GM12891 (cell line): ENCODE data around the gene ZCCHC24.

ENCODE experiments used
- DNase-seq: peaks from one replicate; pipeline ENCODE4 v3.0.0; 2011; ENCODE audit warnings: low spot score; ENCODE audit not compliant: insufficient read length
- FAIRE-seq: peaks from 2 replicates; lab custom pipeline; 2011; peaks lifted over from hg19 to GRCh38; lab: Jason Lieb, UNC
- PAX5 ChIP-seq: IDR thresholded peaks from 2 replicates; pipeline ENCODE4 v1.6.1; 2011; ENCODE audit warnings: low read length, moderate library complexity, mild to moderate bottlenecking; ENCODE audit not compliant: insufficient read depth, severe bottlenecking
- POLR2A ChIP-seq: IDR thresholded peaks from 2 replicates; pipeline ENCODE4 v1.6.1; 2011; ENCODE audit warnings: low read depth, low read length, control low read depth
- POLR2AphosphoS5 ChIP-seq: IDR thresholded peaks from 2 replicates; pipeline ENCODE4 v1.6.1; 2011; ENCODE audit warnings: low read depth, low read length, control low read depth
- POU2F2 ChIP-seq: IDR thresholded peaks from 2 replicates; pipeline ENCODE4 v1.6.1; 2011; ENCODE audit warnings: low read depth, mild to moderate bottlenecking, control low read depth, low read length, moderate library complexity
- SPI1 ChIP-seq: IDR thresholded peaks from 2 replicates; pipeline ENCODE4 v1.6.1; 2011; ENCODE audit warnings: low read depth, low read length, control low read depth
- TAF1 ChIP-seq: IDR thresholded peaks from 2 replicates; pipeline ENCODE4 v1.6.1; 2011; ENCODE audit warnings: low read depth, low read length, control low read depth

ZCCHC24 gene

GRCh38 chr10:79347894-79348639 is 97.4 kb downstream of the ZCCHC24 start:
- DNase-seq (peak; percentile 82), FAIRE-seq (peak; percentile 68)
- 0 out of 2 replicates have a peak, but pooled peaks have one; percentile 24 for TF ChIP-seq POLR2A
- no peak for TF ChIP-seq PAX5
- TF ChIP-seq TAF1: peak; percentile 34; the same call in 1 of the 2 replicates
- TF ChIP-seq POU2F2: no peak; the same call in 1 of the 2 replicates
- TF ChIP-seq POLR2AphosphoS5: no peak
- TF ChIP-seq SPI1: 0 out of 2 replicates have a peak, but pooled peaks have one; percentile 0

DNA sequence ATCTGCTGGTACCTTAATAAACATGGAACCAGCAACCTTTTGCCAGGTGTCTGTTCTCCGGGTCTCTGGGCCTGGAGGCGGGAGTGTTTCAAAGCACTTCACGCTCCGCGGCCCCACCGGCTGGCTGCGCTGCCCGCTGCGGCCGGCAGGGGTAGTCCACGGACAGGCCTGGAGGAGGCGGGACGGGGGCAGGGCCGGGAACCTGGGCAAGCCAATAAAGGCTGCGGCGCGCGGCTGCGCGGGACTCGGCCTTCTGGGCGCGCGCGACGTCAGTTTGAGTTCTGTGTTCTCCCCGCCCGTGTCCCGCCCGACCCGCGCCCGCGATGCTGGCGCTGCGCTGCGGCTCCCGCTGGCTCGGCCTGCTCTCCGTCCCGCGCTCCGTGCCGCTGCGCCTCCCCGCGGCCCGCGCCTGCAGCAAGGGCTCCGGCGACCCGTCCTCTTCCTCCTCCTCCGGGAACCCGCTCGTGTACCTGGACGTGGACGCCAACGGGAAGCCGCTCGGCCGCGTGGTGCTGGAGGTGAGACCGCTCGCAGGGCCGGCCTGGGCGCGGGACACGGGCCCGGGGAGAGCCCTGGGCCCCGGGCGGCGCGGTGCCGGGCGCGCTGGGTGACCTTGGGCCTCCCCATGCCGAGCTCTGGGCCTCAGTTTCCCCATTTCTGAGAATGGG is 98.1 kb downstream of the ZCCHC24 start, which contains the start of gene PPIF:
Gene PPIF (plus strand): TSS at position 244 of the 668 bp plus-strand sequence. CDS start 80 bp downstream, at position 324.
- peak; percentile 92 for DNase-seq
- FAIRE-seq: peak; percentile 76
- TF ChIP-seq POLR2AphosphoS5: peak; percentile 87
- peak; percentile 90 for TF ChIP-seq POLR2A
- peak; percentile 96 for TF ChIP-seq PAX5
- TF ChIP-seq SPI1: no peak
- TF ChIP-seq POU2F2: peak; percentile 76
- TF ChIP-seq TAF1: peak; percentile 78

DNA sequence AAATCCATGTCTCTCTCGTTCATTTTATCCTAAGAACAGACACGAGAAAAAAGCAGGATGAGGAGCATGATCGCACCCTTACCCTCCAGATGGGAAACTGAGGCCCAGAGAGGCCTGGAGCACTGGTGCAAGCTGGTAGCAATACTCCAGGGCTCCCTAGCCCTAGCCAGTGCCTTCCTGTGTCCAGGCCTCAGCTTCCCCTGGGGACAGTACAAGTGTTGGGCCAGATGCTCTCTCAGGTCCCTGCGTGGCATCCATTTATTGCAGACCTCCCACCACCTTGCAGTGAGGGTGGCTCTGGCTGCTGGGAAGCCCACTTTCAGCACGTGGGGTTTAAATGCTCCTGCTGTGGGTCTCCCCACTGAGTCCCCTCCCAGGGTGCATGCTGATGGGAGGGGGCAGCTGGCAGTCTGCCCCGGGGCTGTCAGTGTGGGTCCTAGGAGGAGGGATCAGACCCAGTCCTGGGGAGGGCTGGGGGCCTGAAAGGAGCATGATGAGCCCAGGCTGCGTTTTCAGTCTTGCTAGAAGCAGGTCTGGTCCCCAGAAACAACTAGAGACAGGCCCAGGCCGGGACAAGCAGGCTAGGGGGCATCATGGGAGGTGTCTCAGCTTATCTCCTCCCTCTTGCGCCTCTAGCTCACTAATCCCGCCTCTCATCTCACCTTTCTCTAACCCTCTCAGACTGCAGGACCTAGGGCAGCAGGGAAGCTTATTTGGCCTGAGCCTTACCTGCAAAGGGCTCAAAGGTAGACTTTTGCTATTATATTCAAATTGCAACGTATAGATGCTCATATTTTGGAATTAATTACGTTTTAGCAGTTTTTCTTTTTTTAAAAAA is 98.8 kb downstream of the ZCCHC24 start:
- no peak for TF ChIP-seq SPI1
- FAIRE-seq (no peak), DNase-seq (no peak)

DNA sequence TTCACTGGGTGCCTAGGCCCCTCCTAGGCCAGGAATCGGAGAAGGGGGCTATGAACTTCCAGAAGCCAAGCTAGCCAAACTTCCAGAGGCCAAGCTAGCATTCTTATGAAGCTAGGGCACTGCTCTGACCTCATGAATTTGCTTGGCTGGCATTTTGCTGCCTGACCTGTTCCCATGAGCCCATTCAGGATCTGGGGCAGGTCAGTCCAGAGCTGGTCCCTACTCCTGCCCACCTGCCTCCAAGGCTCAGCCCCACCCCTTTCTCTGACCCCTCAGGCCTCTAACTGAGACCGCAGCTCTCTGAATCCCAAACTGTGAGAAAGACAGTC is 99.4 kb downstream of the ZCCHC24 start:
- FAIRE-seq (no peak), DNase-seq (no peak)
- TF ChIP-seq SPI1: no peak
- no peak for TF ChIP-seq POU2F2
- TF ChIP-seq PAX5: no peak
- no peak for TF ChIP-seq POLR2A
- no peak for TF ChIP-seq TAF1

- no peak for DNase-seq
- no peak for FAIRE-seq
- TF ChIP-seq SPI1: no peak
- no peak for TF ChIP-seq POLR2A
- no peak for TF ChIP-seq TAF1
- no peak for TF ChIP-seq POU2F2
- no peak for TF ChIP-seq PAX5
- TF ChIP-seq POLR2AphosphoS5: no peak
These were observed 100.0 kb downstream of the ZCCHC24 start for GRCh38 chr10:79345241-79346011.

DNA sequence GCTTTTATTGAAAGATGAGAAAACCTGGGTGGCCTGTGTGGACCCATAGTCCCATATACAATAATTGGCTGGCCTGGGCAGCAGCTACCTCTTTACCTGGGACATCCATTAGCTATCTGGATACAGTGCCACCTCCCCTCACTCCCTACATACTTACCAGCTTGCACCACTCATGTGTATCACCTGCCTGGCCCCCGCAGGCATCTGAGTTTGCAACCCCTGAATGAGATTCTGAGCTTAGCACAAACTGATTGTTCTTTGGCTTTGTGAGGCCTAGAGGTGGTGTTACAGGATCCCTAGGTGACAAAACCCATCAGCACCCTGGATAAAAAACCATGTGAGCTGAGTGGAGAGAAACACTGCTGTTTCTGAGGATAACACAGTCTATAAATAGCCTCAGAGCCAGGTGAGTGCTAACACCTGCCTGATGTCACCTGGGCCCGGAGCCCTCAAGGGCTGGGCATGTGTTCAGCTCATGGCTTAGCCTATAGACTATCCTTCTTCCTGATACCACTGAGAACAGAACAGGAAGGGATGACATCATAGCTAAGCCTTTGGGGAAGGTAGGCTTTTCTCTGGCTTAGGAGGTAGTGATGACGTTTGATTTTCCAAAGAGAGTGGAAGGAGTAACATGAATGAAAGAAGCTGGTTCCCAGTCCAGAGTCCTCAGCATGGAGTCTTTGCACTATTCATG is 100.8 kb downstream of the ZCCHC24 start:
- TF ChIP-seq POU2F2 (no peak), SPI1 (no peak), POLR2A (no peak), TAF1 (no peak), POLR2AphosphoS5 (no peak)
- FAIRE-seq: no peak
- no peak for DNase-seq

DNA sequence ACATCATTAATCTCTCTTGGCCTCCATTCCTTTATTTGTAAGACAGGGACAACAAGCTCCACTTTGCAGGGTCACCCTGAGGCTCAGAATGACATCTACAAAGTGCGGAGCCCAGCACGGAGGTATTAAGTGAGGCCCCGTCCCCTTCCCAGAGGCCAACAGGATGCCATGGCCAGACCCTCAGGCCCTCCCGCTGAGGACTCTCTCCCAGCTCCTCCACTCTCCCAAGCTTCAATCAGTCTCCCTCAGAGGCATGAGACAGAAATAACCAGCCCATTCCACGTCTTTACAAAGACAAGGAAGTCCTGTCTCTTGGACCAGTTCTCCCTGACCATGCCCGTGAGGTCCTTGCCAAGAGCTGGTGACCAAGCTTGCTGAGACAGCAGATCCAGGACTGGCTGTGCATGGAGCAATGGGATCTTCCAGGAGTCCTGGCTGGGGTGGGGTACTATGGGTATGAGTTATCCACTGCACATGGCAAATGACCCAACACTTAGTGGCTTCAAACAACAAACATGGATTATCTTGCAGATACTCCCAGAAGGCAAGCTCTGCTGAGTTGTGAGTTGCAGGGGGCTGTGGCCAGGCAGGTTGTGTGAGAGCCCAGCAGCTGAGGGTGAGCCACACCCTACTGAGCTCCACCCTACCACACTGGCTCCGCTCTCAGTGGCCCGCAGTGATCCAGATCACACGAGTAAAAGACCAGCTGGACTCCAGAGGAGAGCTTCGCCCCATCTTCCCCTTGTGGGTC is 102.4 kb downstream of the ZCCHC24 start:
- FAIRE-seq (no peak), DNase-seq (no peak)
- TF ChIP-seq PAX5: no peak
- TF ChIP-seq POLR2AphosphoS5: no peak
- no peak for TF ChIP-seq TAF1
- TF ChIP-seq SPI1: no peak

DNA sequence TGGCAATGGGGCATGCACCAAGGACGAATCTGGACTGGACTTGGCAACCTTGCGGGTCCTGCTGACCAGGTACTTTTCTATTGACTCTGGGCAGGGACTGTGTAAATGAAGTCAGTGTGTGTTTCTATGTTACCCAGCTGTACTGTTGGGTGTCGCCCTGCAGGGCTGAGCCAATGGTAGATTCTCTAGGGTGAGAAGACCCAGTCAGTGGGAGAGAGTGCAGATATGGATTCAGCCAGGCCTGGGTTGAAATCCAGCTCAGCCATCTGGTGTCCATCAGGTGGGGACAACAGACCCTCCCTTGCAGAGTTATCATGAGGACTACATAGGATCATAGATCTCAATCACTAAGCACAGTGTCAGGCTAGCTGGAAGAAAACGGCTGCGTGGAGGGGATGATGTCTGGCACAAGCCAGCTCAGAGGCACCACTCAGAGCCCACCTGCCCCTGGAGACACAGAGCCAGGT is 103.1 kb downstream of the ZCCHC24 start:
- DNase-seq (no peak), FAIRE-seq (no peak)

More for the DNA sequence above, 103.1 kb downstream of the ZCCHC24 start:
- no peak for TF ChIP-seq POLR2AphosphoS5
- TF ChIP-seq SPI1: no peak
- no peak for TF ChIP-seq TAF1
- no peak for TF ChIP-seq POLR2A
- no peak for TF ChIP-seq PAX5
- TF ChIP-seq POU2F2: no peak
